Progenitor cell of endocrine pancreas (in vitro differentiated cells): ENCODE results near the gene SLC39A11. TPM values are rescaled to one million over a fixed set of nuclear protein-coding genes. Genes with fewer than 3 reads are reported as not detected.

Experiments used
- DNase-seq: peaks from one replicate; pipeline ENCODE4 v3.0.0; 2021; ENCODE audit warnings: low spot score; ENCODE audit not compliant: unreplicated experiment
- H3K27ac Mint-ChIP-seq: 2 replicates; pipeline ENCODE4 v1.8.0; 2021; ENCODE audit warnings: mild to moderate bottlenecking, moderate library complexity, mixed read lengths
- H3K27me3 Mint-ChIP-seq: 2 replicates; pipeline ENCODE4 v1.8.0; 2021; ENCODE audit warnings: mixed read lengths
- H3K36me3 Mint-ChIP-seq: 2 replicates; pipeline ENCODE4 v1.8.0; 2022; ENCODE audit warnings: mixed read lengths; ENCODE audit not compliant: insufficient read depth
- H3K4me1 Mint-ChIP-seq: 2 replicates; pipeline ENCODE4 v1.8.0; 2021; ENCODE audit warnings: low read depth, mixed read lengths
- H3K4me3 Mint-ChIP-seq: 2 replicates; pipeline ENCODE4 v1.8.0; 2021; ENCODE audit warnings: low read depth, mild to moderate bottlenecking, moderate library complexity, mixed read lengths
- H3K9me3 Mint-ChIP-seq: 2 replicates; pipeline ENCODE4 v1.8.0; 2021; ENCODE audit warnings: low read depth, mixed read lengths
- CTCF ChIP-seq: fragments of 200-600 bp; sonication (generic); IDR thresholded peaks from one replicate; pipeline ENCODE4 v1.5.0; 2021; ENCODE audit warnings: antibody characterized with exemption, mild to moderate bottlenecking; ENCODE audit not compliant: unreplicated experiment
- total RNA-seq: library from RNA; stranded (reverse); gene quantifications from 2 replicates; pipeline ENCODE4 v1.2.1, GENCODE V29; 2021

Gene SLC39A11
- total RNA-seq, 1 donor from 2014 or later = 20.5 TPM

GRCh38 chr17:72946156-72946555, 146.3 kb downstream of the SLC39A11 start:
- H3K4me3 Mint-ChIP-seq = no peak overlapping the region
- H3K4me1 Mint-ChIP-seq = no peaks in the 10 kb centered on the region
- no peak for TF ChIP-seq CTCF
- H3K36me3 Mint-ChIP-seq = peaks cover 2% of the 10 kb centered on the region
- no peak overlapping the region for H3K27ac Mint-ChIP-seq
- H3K27me3 Mint-ChIP-seq = peaks cover 70% of the 10 kb centered on the region
- no peak for DNase-seq
- H3K9me3 Mint-ChIP-seq = no peaks in the 10 kb centered on the region

- no peak for TF ChIP-seq CTCF
- Mint-ChIP-seq H3K4me1 (no peaks in the 10 kb centered on the region), H3K4me3 (no peak overlapping the region), H3K36me3 (peaks cover 2% of the 10 kb centered on the region), H3K9me3 (no peaks in the 10 kb centered on the region), H3K27me3 (peaks cover 73% of the 10 kb centered on the region), H3K27ac (no peak overlapping the region)
- no peak for DNase-seq
Measured at GRCh38 chr17:72945473-72945872, 147.0 kb downstream of the SLC39A11 start.

GRCh38 chr17:72943826-72944689, 148.4 kb downstream of the SLC39A11 start:
- Mint-ChIP-seq H3K27me3 (peaks cover 70% of the 10 kb centered on the region), H3K9me3 (no peaks in the 10 kb centered on the region), H3K36me3 (peaks cover 2% of the 10 kb centered on the region), H3K4me1 (no peaks in the 10 kb centered on the region), H3K4me3 (no peak overlapping the region), H3K27ac (no peak overlapping the region)
- TF ChIP-seq CTCF = no peak
- DNase-seq = no peak

- H3K4me3 Mint-ChIP-seq = no peak overlapping the region
- H3K27me3 Mint-ChIP-seq = peaks cover 69% of the 10 kb centered on the region
- no peak for TF ChIP-seq CTCF
- H3K27ac Mint-ChIP-seq = no peak overlapping the region
- DNase-seq = no peak
- H3K4me1 Mint-ChIP-seq = no peaks in the 10 kb centered on the region
- H3K36me3 Mint-ChIP-seq = peaks cover 2% of the 10 kb centered on the region
- no peaks in the 10 kb centered on the region for H3K9me3 Mint-ChIP-seq
Measured at GRCh38 chr17:72942579-72942978, 149.9 kb downstream of the SLC39A11 start.

- no peaks in the 10 kb centered on the region for H3K9me3 Mint-ChIP-seq
- TF ChIP-seq CTCF = no peak
- no peak for DNase-seq
- H3K4me1 Mint-ChIP-seq = no peaks in the 10 kb centered on the region
- H3K27me3 Mint-ChIP-seq = peaks cover 59% of the 10 kb centered on the region
- H3K36me3 Mint-ChIP-seq = peaks cover 2% of the 10 kb centered on the region
- no peak overlapping the region for H3K4me3 Mint-ChIP-seq
- no peak overlapping the region for H3K27ac Mint-ChIP-seq
Measured at GRCh38 chr17:72940496-72940895, 152.0 kb downstream of the SLC39A11 start.
